ENCODE measurements around the gene SDHD.

SDHD gene

GRCh38 chr11:112106070-112106469 is 19.4 kb downstream of the SDHD start:
- no peak for DNase-seq

GRCh38 chr11:112113539-112114457 is 27.1 kb downstream of the SDHD start:
- no peak for DNase-seq

- no peak for DNase-seq
Measured at GRCh38 chr11:112114460-112114859, 27.8 kb downstream of the SDHD start.

GRCh38 chr11:112115386-112115785 is 28.7 kb downstream of the SDHD start:
- no peak for DNase-seq

- DNase-seq: no peak
Measured at GRCh38 chr11:112118176-112118575, 31.5 kb downstream of the SDHD start.

- no peak for DNase-seq
Measured at GRCh38 chr11:112121981-112122615, 35.4 kb downstream of the SDHD start.

GRCh38 chr11:112123129-112123528 is 36.5 kb downstream of the SDHD start:
- DNase-seq: no peak

- DNase-seq: no peak
Measured at GRCh38 chr11:112127056-112127455, 40.4 kb downstream of the SDHD start.

- no peak for DNase-seq
Measured at GRCh38 chr11:112128483-112129121, 41.9 kb downstream of the SDHD start.

DNA sequence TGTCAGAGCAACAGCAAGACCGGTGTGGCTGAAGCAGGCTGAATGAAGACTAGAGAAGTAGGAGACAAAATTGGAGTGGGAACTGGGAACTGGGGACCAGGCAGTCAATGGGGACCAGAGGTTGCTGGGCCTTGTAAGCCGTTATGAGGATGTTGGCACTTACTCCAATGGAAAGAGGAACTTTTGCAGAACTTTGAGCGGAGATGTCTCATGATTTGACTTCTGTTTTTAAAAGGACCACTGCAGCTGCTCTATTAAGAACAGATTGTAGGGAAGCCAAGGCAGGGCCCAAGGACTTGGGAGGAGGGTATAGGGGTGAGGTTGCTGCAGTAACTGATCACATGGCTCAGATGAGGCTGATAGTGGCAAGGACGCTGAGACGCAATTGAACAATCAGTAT is 43.0 kb downstream of the SDHD start:
- no peak for DNase-seq

DNA sequence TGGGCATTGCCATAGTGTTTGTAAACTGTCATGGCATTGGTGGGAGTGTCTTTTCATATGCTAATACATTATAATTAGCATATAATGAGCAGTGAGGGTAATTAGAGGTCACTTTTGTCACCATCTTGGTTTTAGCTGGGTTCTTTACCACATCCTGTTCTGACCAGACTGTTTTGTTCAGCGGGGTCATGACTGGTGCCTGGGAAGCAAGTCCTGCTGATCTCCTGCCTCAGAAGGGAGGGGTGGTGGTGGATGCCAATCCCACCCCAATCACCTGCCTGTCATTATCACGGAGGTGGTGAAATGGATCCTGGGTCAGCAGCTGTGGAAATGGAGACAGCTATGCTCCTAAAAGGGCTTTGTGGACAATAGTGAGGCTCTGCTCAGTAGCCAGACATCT is 46.1 kb downstream of the SDHD start:
- DNase-seq: no peak

DNA sequence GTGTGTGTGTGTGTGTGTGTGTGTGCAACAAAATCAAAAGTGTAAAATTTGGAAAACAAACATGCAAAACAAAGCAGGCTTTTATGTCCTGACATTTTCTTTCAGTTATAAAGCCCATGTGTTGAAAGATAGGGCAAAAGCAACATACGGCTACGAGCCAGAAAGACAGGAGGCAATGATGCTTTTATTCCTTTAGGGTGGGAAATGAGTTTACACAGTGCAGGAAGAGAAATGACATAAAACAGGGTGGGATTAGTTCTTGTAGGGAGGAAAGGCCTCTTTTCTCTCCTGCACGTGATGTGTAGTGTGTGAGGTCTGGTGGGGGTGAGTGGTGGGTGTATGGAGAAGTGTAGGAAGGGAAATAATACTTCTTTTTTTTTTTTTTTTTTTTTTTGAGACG is 47.8 kb downstream of the SDHD start:
- no peak for DNase-seq

- no peak for DNase-seq
Measured at GRCh38 chr11:112143597-112143996, 56.9 kb downstream of the SDHD start.

Measured in stimulated activated CD4-positive, alpha-beta T cell treated with anti-CD3 and anti-CD28 coated beads, Interleukin-2, amount 100 ng/mL, for 24 hours (primary cell).